ENCODE results near the gene PHIP. TPM values are rescaled to one million over a fixed set of nuclear protein-coding genes. Genes with fewer than 3 reads are reported as not detected.

Gene PHIP
- total and polyA plus RNA-seq, 10 of the 15 experiments (the other 5 are each of a cell fraction or from before 2014, with no cell fraction given): 8.5 to 34.6 (median 17.9) TPM

DNA sequence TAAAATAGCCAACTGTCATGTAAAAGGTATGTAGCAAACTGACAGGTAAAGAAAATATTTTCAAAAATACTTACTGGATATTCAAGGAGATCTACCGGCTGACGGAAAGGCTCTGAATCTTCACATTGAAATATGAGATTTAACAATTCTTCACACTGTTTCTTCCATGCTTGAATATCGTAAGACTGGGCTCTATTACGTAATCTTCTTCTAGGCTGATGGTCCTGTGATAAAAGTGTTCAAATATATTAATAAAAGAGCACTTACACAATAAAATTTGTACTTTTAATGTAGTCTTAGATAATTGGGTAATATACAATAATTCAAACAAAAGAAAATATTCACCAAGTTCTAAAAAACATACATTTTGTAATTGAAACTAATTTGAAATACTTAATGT lies 123.3 kb downstream of the PHIP start:
- Histone ChIP-seq H3K4me2 (ENCODE audit: control insufficient read depth, insufficient read depth) (no peak overlapping the region), H3K36me3 (ENCODE audit: control insufficient read depth in 2 of 2, insufficient read depth in 2 of 2, low read length in 1 of 2) (peaks cover 0 to 15% of the 10 kb centered on the region in 2 experiments), H3K79me2 (ENCODE audit: control insufficient read depth, insufficient read depth, low read length) (no peaks in the 10 kb centered on the region), H3K27ac (ENCODE audit: control insufficient read depth, insufficient read depth) (no peak overlapping the region), H3K4me1 (ENCODE audit: control insufficient read depth, insufficient read depth, low read length) (no peaks in the 10 kb centered on the region), H3K9ac (ENCODE audit: control insufficient read depth, insufficient read depth, low read length) (no peak overlapping the region), H3K4me3 (no peak overlapping the region), H4K20me1 (ENCODE audit: control insufficient read depth, insufficient read depth) (no peaks in the 10 kb centered on the region), H2AFZ (ENCODE audit: control insufficient read depth, low read depth, low read length) (no peak overlapping the region), H3K9me3 (replicated peaks; ENCODE audit: control insufficient read depth, insufficient read depth, low read length) (peaks cover 2% of the 10 kb centered on the region; the same call in 2 of the 3 replicates), H3K27me3 (replicated peaks in 1 of 2; ENCODE audit: control insufficient read depth in 2 of 2, insufficient read depth in 2 of 2, low read length in 1 of 2) (no peaks in the 10 kb centered on the region)
- BruUV-seq (replicated peaks): no TSS peak
- ChIA-PET CTCF (interaction anchor here (1.5 kb wide), 1 partner anchor 9 kb away, joined by 7 read pairs; no protein-coding TSS in a partner anchor), POLR2A (no interaction called here), SMC1A (ENCODE audit: uncharacterized antibody, unreplicated experiment) (interaction anchor here (1.0 kb wide), 1 partner anchor 9 kb away, joined by 3 read pairs; no protein-coding TSS in a partner anchor), RAD21 (ENCODE audit: unreplicated experiment) (no interaction called here)
- ATAC-seq (no peak), FAIRE-seq (no peak), DNase-seq (ENCODE audit: low read depth, low spot score) (no peak)
- intact Hi-C loops (cut with micrococcal nuclease; ENCODE audit: unreplicated experiment) (no loop called here), in situ Hi-C loops (cut with MboI) (no loop called here)
- WGBS (ENCODE audit: insufficient coverage, insufficient replicate concordance, low lambda C conversion rate, missing lambda C conversion rate): 97% methylated on average over 4 of the region's 4 CpGs
- no peak for TF ChIP-seq SP1 (IDR thresholded peaks at IDR 0.05; ENCODE audit: low read depth, low read length)
- TF ChIP-seq NR2C1 (IDR thresholded peaks at IDR 0.05): no peak
- TF ChIP-seq EP300 (IDR thresholded peaks at IDR 0.05; ENCODE audit: borderline replicate concordance in 1 of 2, control insufficient read depth in 1 of 2, low read depth in 2 of 2, low read length in 2 of 2): no peak
- no peak for TF ChIP-seq NFYA (IDR thresholded peaks at IDR 0.05; ENCODE audit: borderline replicate concordance, low read depth, low read length)
- TF ChIP-seq, protein P1, sequence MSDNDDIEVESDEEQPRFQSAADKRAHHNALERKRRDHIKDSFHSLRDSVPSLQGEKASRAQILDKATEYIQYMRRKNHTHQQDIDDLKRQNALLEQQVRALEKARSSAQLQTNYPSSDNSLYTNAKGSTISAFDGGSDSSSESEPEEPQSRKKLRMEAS (IDR thresholded peaks at IDR 0.05; ENCODE audit: low read depth, low read length): no peak
- no peak for TF ChIP-seq BACH1 (IDR thresholded peaks at IDR 0.05; ENCODE audit: borderline replicate concordance)
- TF ChIP-seq, protein P2, sequence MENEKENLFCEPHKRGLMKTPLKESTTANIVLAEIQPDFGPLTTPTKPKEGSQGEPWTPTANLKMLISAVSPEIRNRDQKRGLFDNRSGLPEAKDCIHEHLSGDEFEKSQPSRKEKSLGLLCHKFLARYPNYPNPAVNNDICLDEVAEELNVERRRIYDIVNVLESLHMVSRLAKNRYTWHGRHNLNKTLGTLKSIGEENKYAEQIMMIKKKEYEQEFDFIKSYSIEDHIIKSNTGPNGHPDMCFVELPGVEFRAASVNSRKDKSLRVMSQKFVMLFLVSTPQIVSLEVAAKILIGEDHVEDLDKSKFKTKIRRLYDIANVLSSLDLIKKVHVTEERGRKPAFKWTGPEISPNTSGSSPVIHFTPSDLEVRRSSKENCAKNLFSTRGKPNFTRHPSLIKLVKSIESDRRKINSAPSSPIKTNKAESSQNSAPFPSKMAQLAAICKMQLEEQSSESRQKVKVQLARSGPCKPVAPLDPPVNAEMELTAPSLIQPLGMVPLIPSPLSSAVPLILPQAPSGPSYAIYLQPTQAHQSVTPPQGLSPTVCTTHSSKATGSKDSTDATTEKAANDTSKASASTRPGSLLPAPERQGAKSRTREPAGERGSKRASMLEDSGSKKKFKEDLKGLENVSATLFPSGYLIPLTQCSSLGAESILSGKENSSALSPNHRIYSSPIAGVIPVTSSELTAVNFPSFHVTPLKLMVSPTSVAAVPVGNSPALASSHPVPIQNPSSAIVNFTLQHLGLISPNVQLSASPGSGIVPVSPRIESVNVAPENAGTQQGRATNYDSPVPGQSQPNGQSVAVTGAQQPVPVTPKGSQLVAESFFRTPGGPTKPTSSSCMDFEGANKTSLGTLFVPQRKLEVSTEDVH (IDR thresholded peaks at IDR 0.05; ENCODE audit: low read depth, partially characterized antibody): no peak
- TF ChIP-seq NR2C2 (IDR thresholded peaks at IDR 0.05; ENCODE audit: borderline replicate concordance, control insufficient read depth, insufficient read length, low read depth): no peak
- no peak for TF ChIP-seq SMARCA5 (IDR thresholded peaks at IDR 0.05)
- TF ChIP-seq FOS (IDR thresholded peaks at IDR 0.05; ENCODE audit: borderline replicate concordance, extremely low read depth, insufficient read length): no peak
- no peak for TF ChIP-seq BMI1 (IDR thresholded peaks at IDR 0.05; ENCODE audit: borderline replicate concordance)
- TF ChIP-seq, protein P3, sequence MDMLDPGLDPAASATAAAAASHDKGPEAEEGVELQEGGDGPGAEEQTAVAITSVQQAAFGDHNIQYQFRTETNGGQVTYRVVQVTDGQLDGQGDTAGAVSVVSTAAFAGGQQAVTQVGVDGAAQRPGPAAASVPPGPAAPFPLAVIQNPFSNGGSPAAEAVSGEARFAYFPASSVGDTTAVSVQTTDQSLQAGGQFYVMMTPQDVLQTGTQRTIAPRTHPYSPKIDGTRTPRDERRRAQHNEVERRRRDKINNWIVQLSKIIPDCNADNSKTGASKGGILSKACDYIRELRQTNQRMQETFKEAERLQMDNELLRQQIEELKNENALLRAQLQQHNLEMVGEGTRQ (IDR thresholded peaks at IDR 0.05; ENCODE audit: borderline replicate concordance, low read depth, low read length): no peak
- no peak for TF ChIP-seq NBN (IDR thresholded peaks at IDR 0.05)
- TF ChIP-seq, protein P4, sequence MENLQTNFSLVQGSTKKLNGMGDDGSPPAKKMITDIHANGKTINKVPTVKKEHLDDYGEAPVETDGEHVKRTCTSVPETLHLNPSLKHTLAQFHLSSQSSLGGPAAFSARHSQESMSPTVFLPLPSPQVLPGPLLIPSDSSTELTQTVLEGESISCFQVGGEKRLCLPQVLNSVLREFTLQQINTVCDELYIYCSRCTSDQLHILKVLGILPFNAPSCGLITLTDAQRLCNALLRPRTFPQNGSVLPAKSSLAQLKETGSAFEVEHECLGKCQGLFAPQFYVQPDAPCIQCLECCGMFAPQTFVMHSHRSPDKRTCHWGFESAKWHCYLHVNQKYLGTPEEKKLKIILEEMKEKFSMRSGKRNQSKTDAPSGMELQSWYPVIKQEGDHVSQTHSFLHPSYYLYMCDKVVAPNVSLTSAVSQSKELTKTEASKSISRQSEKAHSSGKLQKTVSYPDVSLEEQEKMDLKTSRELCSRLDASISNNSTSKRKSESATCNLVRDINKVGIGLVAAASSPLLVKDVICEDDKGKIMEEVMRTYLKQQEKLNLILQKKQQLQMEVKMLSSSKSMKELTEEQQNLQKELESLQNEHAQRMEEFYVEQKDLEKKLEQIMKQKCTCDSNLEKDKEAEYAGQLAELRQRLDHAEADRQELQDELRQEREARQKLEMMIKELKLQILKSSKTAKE (IDR thresholded peaks at IDR 0.05; ENCODE audit: low read depth, poor library complexity, severe bottlenecking): no peak
- TF ChIP-seq MYC (IDR thresholded peaks at IDR 0.05; ENCODE audit: insufficient read depth, insufficient read length, insufficient replicate concordance, low read length, severe bottlenecking): no peak
- no peak for TF ChIP-seq MYB (IDR thresholded peaks at IDR 0.05; ENCODE audit: borderline replicate concordance, low read depth, low read length)
- TF ChIP-seq IRF4 (IDR thresholded peaks at IDR 0.05; ENCODE audit: low read depth, low read length): no peak
- TF ChIP-seq TBL1XR1 (IDR thresholded peaks at IDR 0.05; ENCODE audit: low read depth, low read length): no peak
- TF ChIP-seq ZZZ3 (IDR thresholded peaks at IDR 0.05; ENCODE audit: control insufficient read depth, insufficient read length, low read depth): no peak

Measured in GM12878 (cell line).